SW480 (cell line): ENCODE measurements around the gene CACNA2D1.
"Not testable (repeated sequence)": the region's sequence is repeated elsewhere in the genome, so short reads cannot be mapped to it uniquely, and the experiment has no call there.

ENCODE experiments used
- DNase-seq: peaks from one replicate; pipeline ENCODE4 v3.0.0-alpha.2; 2016; ENCODE audit warnings: low spot score

Gene CACNA2D1

GRCh38 chr7:82393076-82393839 is 50.3 kb downstream of the CACNA2D1 start:
- no peak for DNase-seq

- no peak for DNase-seq
These were observed 52.6 kb downstream of the CACNA2D1 start for GRCh38 chr7:82390936-82391335.

GRCh38 chr7:82389876-82390275 is 53.7 kb downstream of the CACNA2D1 start:
- no peak for DNase-seq

- DNase-seq: no peak
These were observed 55.4 kb downstream of the CACNA2D1 start for GRCh38 chr7:82388138-82388537.

GRCh38 chr7:82386571-82386970 is 57.0 kb downstream of the CACNA2D1 start:
- not testable (repeated sequence) for DNase-seq

DNA sequence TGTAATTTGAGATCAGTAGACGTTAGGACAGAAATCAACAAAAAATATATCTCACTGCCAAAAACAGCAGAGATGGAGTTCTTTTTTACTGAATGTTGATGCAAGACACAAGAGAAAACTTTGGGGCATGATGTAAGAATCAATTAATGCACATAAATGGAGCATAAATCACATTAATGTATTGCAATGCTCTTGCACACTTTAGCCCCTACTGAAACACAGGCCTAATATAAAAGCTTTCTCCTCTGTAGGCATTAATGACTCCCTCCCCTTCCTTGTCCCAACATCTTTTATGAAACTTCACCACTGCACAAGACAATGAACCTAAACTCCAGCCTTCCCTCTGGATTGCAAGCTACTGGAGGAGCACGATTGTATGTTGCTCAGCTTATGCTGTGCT is 58.8 kb downstream of the CACNA2D1 start:
- no peak for DNase-seq

DNA sequence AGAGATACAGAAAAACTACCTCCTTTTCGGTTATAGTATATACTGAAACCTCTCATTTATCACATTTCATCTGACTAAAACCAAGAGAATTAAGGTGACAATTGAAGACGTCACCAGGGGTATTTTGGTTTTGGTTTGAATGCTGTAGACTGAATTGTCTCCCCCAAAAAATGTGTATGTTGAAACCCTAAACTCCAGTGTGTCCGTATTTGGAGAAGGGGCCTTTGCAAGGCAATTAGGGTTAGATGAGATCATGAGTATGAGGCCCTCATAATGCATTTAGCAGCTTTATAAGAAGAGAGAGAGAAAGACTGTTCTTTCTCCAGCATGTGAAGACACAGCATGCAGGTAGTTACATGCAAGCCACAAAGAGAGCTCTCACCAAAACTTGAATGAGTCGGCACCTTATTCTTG is 59.5 kb downstream of the CACNA2D1 start:
- DNase-seq: no peak

DNA sequence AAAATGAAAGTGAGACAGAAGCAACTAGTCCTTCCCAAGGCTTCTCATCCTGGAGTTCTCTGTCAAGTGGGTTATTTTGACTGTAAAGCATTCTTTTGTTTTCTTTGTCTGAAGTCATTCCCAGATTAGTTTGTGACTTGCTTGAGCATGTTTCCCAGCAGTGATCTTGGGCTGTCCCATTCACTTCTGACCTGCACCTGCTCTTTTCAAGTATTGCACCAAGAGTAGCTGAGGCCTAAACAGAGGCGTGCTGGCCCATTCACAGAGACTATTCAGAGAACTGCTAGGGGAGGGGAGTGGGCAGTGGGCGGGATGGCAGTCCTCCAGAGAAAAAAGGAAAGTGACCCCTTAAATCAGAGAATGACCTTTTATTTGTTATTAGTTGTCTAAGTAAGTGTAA is 61.3 kb downstream of the CACNA2D1 start:
- DNase-seq: no peak

GRCh38 chr7:82376739-82377138 is 66.8 kb downstream of the CACNA2D1 start:
- DNase-seq: no peak

- DNase-seq: no peak
These were observed 67.9 kb downstream of the CACNA2D1 start for GRCh38 chr7:82375713-82376112.

- DNase-seq: no peak
These were observed 68.4 kb downstream of the CACNA2D1 start for GRCh38 chr7:82375129-82375528.

GRCh38 chr7:82373926-82374635 is 69.5 kb downstream of the CACNA2D1 start:
- no peak for DNase-seq

- no peak for DNase-seq
These were observed 78.9 kb downstream of the CACNA2D1 start for GRCh38 chr7:82364671-82365070.

DNA sequence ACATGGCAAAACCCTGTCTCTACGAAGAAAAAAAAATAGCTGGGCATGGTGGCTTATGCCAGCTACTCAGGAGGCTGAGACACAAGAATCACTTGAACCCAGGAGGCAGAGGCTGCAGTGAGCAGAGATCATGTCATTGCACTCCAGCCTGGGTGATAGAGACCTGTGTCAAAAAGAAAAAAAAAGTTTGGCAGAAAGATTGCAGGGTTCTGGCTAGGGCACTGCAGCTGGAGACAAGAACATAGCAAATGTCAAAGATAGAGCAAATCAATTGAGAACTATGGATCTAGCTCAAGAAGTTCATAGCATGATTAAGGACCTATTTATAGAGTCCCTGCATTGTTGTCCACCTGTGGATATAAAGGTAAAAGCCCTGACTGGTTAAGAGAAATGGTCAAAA is 79.5 kb downstream of the CACNA2D1 start:
- DNase-seq: no peak

DNA sequence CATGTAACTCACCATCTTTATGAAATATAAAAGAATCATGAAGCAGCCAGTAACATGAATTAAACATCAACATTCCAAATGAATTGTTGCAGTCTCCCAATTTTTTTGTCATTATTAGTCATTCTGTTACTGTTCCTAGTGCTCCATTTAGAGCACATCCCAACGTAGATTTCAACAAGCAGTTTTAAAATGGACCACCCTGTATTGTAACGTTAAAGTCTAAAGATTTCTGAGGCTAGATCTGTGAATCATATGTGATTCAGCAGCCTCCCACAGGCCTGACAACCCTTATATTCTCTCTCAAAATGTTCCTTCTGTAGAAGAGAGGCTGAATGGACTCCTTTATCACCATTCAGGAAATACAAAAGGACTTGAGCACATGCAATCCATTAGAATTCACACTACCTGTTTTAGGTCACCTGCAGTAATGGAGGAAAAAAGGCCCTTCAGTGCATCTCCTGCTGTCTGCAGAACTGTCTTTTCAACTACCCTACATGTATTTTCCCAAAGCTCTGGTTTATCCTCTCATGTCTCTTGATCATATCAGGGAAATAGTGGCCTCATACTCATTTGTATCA is 81.4 kb downstream of the CACNA2D1 start:
- no peak for DNase-seq

- no peak for DNase-seq
These were observed 82.8 kb downstream of the CACNA2D1 start for GRCh38 chr7:82360591-82361368.

- no peak for DNase-seq
These were observed 84.2 kb downstream of the CACNA2D1 start for GRCh38 chr7:82359426-82359825.

DNA sequence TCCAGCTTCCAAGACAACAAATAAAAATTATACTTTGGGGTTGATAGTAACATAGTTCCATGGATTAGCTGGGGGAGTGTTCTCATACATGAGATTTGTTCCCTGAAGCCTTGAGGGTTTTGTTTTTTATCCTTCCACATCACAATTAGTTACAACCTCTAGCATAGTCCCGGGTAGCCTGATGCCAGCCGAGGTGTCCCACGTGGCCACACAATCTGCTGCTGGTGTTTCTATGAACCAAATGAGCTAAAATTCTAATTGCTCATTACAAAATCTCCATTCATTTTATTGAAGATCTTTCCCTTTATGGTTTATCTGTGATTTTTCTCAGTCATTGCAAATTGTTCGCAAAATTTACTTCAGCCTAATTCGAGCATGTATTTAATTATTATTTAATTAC is 84.7 kb downstream of the CACNA2D1 start:
- no peak for DNase-seq

DNA sequence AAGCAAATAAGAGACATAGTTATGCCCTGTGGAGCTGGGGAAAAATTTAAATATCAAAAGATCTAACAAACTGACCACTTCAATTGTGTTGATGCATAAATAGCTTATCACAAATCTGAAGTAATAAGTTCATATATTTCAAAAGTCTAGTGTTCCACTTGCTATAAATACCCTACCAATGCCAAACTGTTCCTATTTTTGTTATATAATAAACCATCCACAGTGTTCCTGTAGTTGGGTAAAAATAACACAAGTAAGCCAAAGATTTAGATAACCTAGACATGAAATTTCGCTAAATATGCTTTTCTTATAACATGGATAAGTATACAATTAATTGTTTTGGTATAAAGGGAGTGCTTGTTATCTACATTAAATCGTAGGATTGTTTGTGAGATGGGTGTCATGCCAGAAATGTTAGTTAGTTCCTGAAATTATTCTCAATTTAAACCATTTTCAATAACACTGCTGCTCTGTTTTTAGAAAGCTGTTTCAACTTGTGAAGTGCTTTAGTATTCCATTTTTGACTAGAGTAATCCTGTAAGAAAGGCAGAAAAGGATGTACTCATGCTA is 85.5 kb downstream of the CACNA2D1 start:
- DNase-seq: no peak

GRCh38 chr7:82348251-82348650 is 95.3 kb downstream of the CACNA2D1 start:
- no peak for DNase-seq

DNA sequence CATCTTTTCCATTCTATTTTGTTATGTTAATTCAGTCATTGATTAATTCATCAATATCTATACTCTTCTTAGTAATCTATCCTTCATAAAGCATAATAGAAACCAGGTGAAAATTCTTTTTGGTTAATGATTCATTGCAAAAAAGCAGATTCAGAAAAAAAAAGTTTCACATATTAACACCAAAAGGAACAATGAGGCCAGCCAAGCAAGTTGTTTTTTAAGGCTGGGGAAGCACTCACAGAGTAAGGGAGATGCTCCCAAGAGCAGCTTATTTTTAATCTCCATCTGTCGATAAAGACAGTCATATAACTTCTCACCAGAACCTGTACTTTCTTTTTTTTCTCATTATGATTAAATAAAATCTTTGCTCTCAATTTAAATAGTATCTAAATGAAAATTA is 95.8 kb downstream of the CACNA2D1 start:
- DNase-seq: no peak

GRCh38 chr7:82345886-82346285 is 97.7 kb downstream of the CACNA2D1 start:
- no peak for DNase-seq
